ENCODE measurements around the gene CTIF. TPM values are rescaled to one million over a fixed set of nuclear protein-coding genes. Genes with fewer than 3 reads are reported as not detected.
"Not testable (repeated sequence)": the region's sequence is repeated elsewhere in the genome, so short reads cannot be mapped to it uniquely, and the experiment has no call there.

CTIF gene
- polyA plus RNA-seq, 3 donors: 0.38 to 8.7 (median 1.2) TPM

- Mint-ChIP-seq H3K27me3 (ENCODE audit: low read depth in 3 of 3) (peaks cover 0 to 5% (median 2%) of the 10 kb centered on the region in 3 donors), H3K36me3 (peaks cover 0 to 9% of the 10 kb centered on the region in 2 donors), H3K4me1 (no peaks in the 10 kb centered on the region), H3K4me3 (no peak overlapping the region), H3K27ac (no peak overlapping the region), H3K9me3 (peaks cover 0 to 6% (median 3%) of the 10 kb centered on the region in 7 donors)
- intact Hi-C loops (cut with micrococcal nuclease): no loop called here
- Histone ChIP-seq H4K20me1 (ENCODE audit: insufficient read depth, low read length) (no peaks in the 10 kb centered on the region), H3K27me3 (ENCODE audit: control insufficient read depth in 2 of 2, insufficient read depth in 2 of 2, low read length in 2 of 2) (no peaks in the 10 kb centered on the region), H3K9ac (ENCODE audit: insufficient read depth, low read length, poor library complexity, severe bottlenecking) (no peak overlapping the region), H3K36me3 (replicated peaks in 1 of 2; ENCODE audit: control insufficient read depth in 1 of 2, insufficient read depth in 2 of 2, low read length in 2 of 2) (no peaks in the 10 kb centered on the region), H3K4me1 (ENCODE audit: control insufficient read depth in 1 of 2, insufficient read depth in 2 of 2, low read length in 2 of 2) (no peaks in the 10 kb centered on the region), H3K4me3 (replicated peaks in 1 of 3; ENCODE audit: low read depth in 2 of 3, low read length in 3 of 3) (no peak overlapping the region), H3K4me2 (replicated peaks; ENCODE audit: extremely low read depth, low read length, poor library complexity, severe bottlenecking) (no peak overlapping the region), H3K27ac (ENCODE audit: low read depth in 1 of 2, low read length in 2 of 2) (no peak overlapping the region), H3K9me3 (replicated peaks in 1 of 2; ENCODE audit: control insufficient read depth in 1 of 2, insufficient read depth in 1 of 2, low read length in 2 of 2) (no peaks in the 10 kb centered on the region), H2AFZ (ENCODE audit: insufficient read depth, low read depth, low read length, poor library complexity, severe bottlenecking) (no peak overlapping the region), H3K79me2 (ENCODE audit: insufficient read depth, low read length) (no peaks in the 10 kb centered on the region)
- TF ChIP-seq CTCF (IDR thresholded peaks at IDR 0.05): no peak
- no peak for DNase-seq
- 20% methylated on average over 1 of the region's 2 CpGs for WGBS (ENCODE audit: insufficient coverage)
Measured at GRCh38 chr18:48646976-48647375, 108.1 kb downstream of the CTIF start.

DNA sequence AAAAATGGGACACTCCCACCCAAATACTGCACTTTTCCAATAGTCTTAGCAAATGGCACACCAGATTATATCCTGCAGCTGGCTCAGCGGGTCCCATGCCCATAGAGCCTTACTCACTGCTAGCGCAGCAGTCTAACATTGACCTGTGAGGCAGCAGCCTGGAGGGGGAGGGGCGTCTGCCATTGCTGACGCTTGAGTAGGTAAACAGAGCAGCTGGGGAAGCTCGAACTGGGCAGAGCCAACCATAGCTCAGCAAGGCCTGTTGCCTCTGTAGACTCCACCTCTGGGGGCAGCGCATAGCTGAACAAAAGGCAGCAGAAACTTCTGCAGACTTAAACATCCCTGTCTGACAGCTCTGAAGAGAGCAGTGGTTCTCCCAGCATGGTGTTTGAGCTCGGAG lies 110.4 kb downstream of the CTIF start:
- no peaks in the 10 kb centered on the region for H4K20me1 ChIP-seq (ENCODE audit: insufficient read depth, low read length)
- intact Hi-C loops (cut with micrococcal nuclease): no loop called here
- Mint-ChIP-seq H3K36me3 (peaks cover 0 to 6% of the 10 kb centered on the region in 2 donors), H3K4me1 (no peaks in the 10 kb centered on the region), H3K27me3 (ENCODE audit: low read depth in 3 of 3) (peaks cover 0 to 5% (median 2%) of the 10 kb centered on the region in 3 donors), H3K4me3 (no peak overlapping the region), H3K27ac (no peak overlapping the region), H3K9me3 (peaks cover 0 to 3% (median 0%) of the 10 kb centered on the region in 7 donors)
- H3K9ac ChIP-seq (ENCODE audit: insufficient read depth, low read length, poor library complexity, severe bottlenecking): no peak overlapping the region
- no peak for TF ChIP-seq CTCF (IDR thresholded peaks at IDR 0.05)
- H3K4me3 ChIP-seq (replicated peaks in 1 of 3; ENCODE audit: low read depth in 2 of 3, low read length in 3 of 3): no peak overlapping the region
- H3K36me3 ChIP-seq (replicated peaks in 1 of 2; ENCODE audit: control insufficient read depth in 1 of 2, insufficient read depth in 2 of 2, low read length in 2 of 2): no peaks in the 10 kb centered on the region
- H2AFZ ChIP-seq (ENCODE audit: insufficient read depth, low read depth, low read length, poor library complexity, severe bottlenecking): no peak overlapping the region
- H3K27ac ChIP-seq (ENCODE audit: low read depth in 1 of 2, low read length in 2 of 2): no peak overlapping the region
- no peaks in the 10 kb centered on the region for H3K79me2 ChIP-seq (ENCODE audit: insufficient read depth, low read length)
- H3K4me1 ChIP-seq (ENCODE audit: control insufficient read depth in 1 of 2, insufficient read depth in 2 of 2, low read length in 2 of 2): no peaks in the 10 kb centered on the region
- H3K4me2 ChIP-seq (replicated peaks; ENCODE audit: extremely low read depth, low read length, poor library complexity, severe bottlenecking): no peak overlapping the region
- no peaks in the 10 kb centered on the region for H3K27me3 ChIP-seq (ENCODE audit: control insufficient read depth in 2 of 2, insufficient read depth in 2 of 2, low read length in 2 of 2)
- H3K9me3 ChIP-seq (replicated peaks in 1 of 2; ENCODE audit: control insufficient read depth in 1 of 2, insufficient read depth in 1 of 2, low read length in 2 of 2): no peaks in the 10 kb centered on the region
- 97% methylated on average over 7 of the region's 7 CpGs for WGBS (ENCODE audit: insufficient coverage)
- no peak for DNase-seq

DNA sequence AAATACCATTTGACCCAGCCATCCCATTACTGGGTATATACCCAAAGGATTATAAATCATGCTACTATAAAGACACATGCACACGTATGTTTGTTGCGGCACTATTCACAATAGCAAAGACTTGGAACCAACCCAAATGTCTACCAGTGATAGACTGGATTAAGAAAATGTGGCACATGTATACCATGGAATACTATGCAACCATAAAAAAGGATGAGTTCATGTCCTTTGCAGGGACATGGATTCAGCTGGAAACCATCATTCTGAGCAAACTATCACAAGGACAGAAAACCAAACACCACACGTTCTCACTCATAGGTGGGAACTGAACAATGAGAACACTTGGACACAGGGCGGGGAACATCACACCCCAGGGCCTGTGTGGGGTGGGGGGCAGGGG lies 115.8 kb downstream of the CTIF start:
- H3K4me3 Mint-ChIP-seq; intact Hi-C loops (cut with micrococcal nuclease); H4K20me1 ChIP-seq (ENCODE audit: insufficient read depth, low read length); DNase-seq; H3K27me3 ChIP-seq (ENCODE audit: control insufficient read depth in 2 of 2, insufficient read depth in 2 of 2, low read length in 2 of 2); H3K79me2 ChIP-seq (ENCODE audit: insufficient read depth, low read length); H3K36me3 ChIP-seq (replicated peaks in 1 of 2; ENCODE audit: control insufficient read depth in 1 of 2, insufficient read depth in 2 of 2, low read length in 2 of 2); H3K4me2 ChIP-seq (replicated peaks; ENCODE audit: extremely low read depth, low read length, poor library complexity, severe bottlenecking); H3K27me3 Mint-ChIP-seq (ENCODE audit: low read depth in 3 of 3); H3K36me3 Mint-ChIP-seq; H3K4me1 ChIP-seq (ENCODE audit: control insufficient read depth in 1 of 2, insufficient read depth in 2 of 2, low read length in 2 of 2); H3K27ac ChIP-seq (ENCODE audit: low read depth in 1 of 2, low read length in 2 of 2); H2AFZ ChIP-seq (ENCODE audit: insufficient read depth, low read depth, low read length, poor library complexity, severe bottlenecking); H3K4me1 Mint-ChIP-seq; H3K9me3 ChIP-seq (replicated peaks in 1 of 2; ENCODE audit: control insufficient read depth in 1 of 2, insufficient read depth in 1 of 2, low read length in 2 of 2); H3K27ac Mint-ChIP-seq; H3K4me3 ChIP-seq (replicated peaks in 1 of 3; ENCODE audit: low read depth in 2 of 3, low read length in 3 of 3); H3K9ac ChIP-seq (ENCODE audit: insufficient read depth, low read length, poor library complexity, severe bottlenecking); H3K9me3 Mint-ChIP-seq: not testable (repeated sequence)
- 100% methylated on average over 1 of the region's 4 CpGs for WGBS (ENCODE audit: insufficient coverage)
